Lower leg skin (tissue), 3 donors: ENCODE results near the gene TMEM94.

Source experiments
- CTCF ChIP-seq, 3 donors: fragments of 450-650 bp; IDR thresholded peaks; one replicate each; pipeline ENCODE4 v1.5.1; 2016; ENCODE audit warnings: antibody characterized with exemption in 3 of 3, mild to moderate bottlenecking in 3 of 3, moderate library complexity in 2 of 3
- POLR2A ChIP-seq, 2 donors: fragments of 450-650 bp; IDR thresholded peaks; one replicate each; pipeline ENCODE4 v1.6.1; 2016 to 2017; ENCODE audit warnings: antibody characterized with exemption in 2 of 2, mild to moderate bottlenecking in 1 of 2, moderate library complexity in 1 of 2

- TF ChIP-seq CTCF (IDR thresholded peaks at IDR 0.05) (no peak), POLR2A (IDR thresholded peaks at IDR 0.05) (no peak)
These were observed 47.5 kb downstream of the TMEM94 start for GRCh38 chr17:75503976-75504346.
